ENCODE data around the gene VPS4A.
"Not testable (repeated sequence)": the region's sequence is repeated elsewhere in the genome, so short reads cannot be mapped to it uniquely, and the experiment has no call there.

- TF ChIP-seq CTCF (IDR thresholded peaks at IDR 0.05; ENCODE audit: poor library complexity, severe bottlenecking); MXI1 (conservative IDR thresholded peaks at IDR 0.05; ENCODE audit: poor library complexity, severe bottlenecking); EP300 (conservative IDR thresholded peaks at IDR 0.05; ENCODE audit: poor library complexity, severe bottlenecking); EZH2 (IDR thresholded peaks at IDR 0.05; ENCODE audit: borderline replicate concordance, insufficient read depth, low read length, poor library complexity, severe bottlenecking); REST (IDR thresholded peaks at IDR 0.05; ENCODE audit: borderline replicate concordance); POLR2AphosphoS5 (IDR thresholded peaks at IDR 0.05); RAD21 (conservative IDR thresholded peaks at IDR 0.05): not testable (repeated sequence)
These were observed 19.5 kb upstream of the VPS4A start for GRCh38 chr16:69291657-69292056.
